GM13976 (cell line): ENCODE data around the gene TEK.

Experiments
- DNase-seq: peaks from one replicate; pipeline ENCODE4 v3.0.0; 2012; ENCODE audit warnings: low spot score
- in situ Hi-C: fragments of 300-500 bp; cut with MboI; formaldehyde crosslinking; loops from one replicate; pipeline ENCODE4 v1.12.0; 2022; ENCODE audit warnings: low sequenced_read_pairs, mixed read lengths, inconsistent platforms; ENCODE audit not compliant: unreplicated experiment
- TF ChIP-seq, protein P1 (sequence below): IDR thresholded peaks from 2 replicates; pipeline ENCODE4 v1.5.1; 2012; ENCODE audit warnings: borderline replicate concordance, mild to moderate bottlenecking; ENCODE audit not compliant: insufficient read depth; ENCODE audit errors: extremely low read depth, missing control alignments, control extremely low read depth

Gene TEK

DNA sequence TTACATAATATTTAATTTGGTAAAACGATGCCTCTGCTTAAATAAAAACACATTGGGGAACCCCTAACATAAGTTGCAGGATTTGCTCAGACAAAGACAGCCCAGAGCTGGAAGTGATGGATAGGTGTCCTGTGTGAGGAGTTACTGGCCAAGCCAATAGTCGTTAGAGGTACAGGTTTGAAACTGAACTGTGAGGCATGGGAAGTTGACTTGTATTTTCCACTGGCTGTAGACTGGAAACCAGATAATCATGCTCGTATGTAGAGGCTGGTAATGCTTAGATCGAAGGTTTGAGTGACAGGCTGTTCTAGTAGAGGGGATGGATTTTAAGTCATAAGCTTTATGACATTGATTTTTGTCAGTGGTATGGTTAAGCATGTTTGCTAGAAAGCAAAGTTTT, 24.8 kb downstream of the TEK start:
- in situ Hi-C loops = no loop called here
- DNase-seq = no peak
- TF ChIP-seq, protein P1, sequence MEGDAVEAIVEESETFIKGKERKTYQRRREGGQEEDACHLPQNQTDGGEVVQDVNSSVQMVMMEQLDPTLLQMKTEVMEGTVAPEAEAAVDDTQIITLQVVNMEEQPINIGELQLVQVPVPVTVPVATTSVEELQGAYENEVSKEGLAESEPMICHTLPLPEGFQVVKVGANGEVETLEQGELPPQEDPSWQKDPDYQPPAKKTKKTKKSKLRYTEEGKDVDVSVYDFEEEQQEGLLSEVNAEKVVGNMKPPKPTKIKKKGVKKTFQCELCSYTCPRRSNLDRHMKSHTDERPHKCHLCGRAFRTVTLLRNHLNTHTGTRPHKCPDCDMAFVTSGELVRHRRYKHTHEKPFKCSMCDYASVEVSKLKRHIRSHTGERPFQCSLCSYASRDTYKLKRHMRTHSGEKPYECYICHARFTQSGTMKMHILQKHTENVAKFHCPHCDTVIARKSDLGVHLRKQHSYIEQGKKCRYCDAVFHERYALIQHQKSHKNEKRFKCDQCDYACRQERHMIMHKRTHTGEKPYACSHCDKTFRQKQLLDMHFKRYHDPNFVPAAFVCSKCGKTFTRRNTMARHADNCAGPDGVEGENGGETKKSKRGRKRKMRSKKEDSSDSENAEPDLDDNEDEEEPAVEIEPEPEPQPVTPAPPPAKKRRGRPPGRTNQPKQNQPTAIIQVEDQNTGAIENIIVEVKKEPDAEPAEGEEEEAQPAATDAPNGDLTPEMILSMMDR = no peak

DNA sequence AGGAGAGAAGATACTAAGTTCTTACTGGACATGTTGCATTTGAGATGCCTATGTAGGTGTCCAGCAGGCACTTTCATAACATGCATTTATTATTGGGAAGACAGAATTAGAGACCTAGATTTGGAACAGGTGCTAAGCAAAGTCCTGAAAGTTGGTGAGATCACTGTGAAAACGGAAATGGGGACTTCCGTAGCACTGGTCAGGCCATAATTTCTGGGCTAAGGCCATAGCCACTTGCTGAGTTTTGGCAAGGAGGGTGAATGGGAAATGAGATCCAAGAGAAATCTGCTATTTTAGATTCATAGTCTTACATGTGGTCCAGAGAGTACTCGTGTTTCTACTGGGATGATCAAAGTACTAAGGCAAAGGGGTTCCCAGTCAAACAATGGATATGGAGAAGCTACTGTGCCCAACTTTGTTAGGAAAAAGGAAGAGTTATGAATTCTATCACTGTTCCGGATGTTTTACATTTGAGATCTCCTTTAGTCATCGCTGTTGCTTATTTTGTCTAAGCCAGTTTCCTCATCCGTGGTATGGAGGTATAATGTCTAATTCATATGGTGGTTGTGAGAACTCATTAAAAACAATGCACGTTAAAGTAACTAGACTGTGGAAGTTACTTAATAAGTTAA, 33.4 kb downstream of the TEK start:
- in situ Hi-C loops = no loop called here
- no peak for DNase-seq
- TF ChIP-seq, protein P1 = no peak

DNA sequence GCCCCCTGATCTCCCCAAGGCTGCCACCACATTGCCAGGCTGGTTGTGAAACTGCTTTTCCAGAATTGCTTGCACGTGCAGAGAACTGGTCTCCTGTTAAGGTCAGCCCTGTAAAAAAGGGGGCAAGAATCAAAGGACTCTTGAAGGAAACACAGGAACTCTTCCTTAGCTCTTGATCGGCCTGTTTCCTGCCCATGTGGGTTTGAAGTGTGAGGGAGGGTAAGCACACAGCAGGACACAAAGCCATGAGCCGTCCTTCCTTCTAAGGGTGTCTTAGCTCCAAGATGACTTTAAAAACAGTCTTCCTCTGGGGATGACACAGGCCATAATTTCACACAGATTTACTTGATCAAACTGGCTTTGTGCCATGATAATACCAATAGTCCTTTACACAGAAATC, 36.1 kb downstream of the TEK start:
- TF ChIP-seq, protein P1 = no peak
- no peak for DNase-seq
- in situ Hi-C loops = no loop called here

DNA sequence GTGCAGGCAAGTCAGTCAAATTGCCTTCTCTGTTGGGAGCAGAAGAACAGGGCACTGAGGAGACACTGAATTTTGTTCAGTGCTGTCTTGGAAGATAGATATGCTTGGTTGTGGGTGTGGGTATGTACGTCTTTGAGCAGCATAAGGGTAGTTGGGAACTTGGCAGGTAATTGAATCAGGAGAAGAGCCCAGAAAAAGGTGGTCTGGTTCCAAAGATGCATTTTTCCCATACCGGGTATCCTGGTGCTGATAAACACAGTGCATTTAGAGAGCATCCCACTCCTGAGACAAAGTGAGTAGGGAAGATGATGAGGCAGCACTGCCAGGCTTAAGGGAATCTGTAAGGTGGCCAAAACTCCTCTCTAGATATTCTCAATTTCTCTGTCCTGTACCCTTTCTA, 40.6 kb downstream of the TEK start:
- in situ Hi-C loops = no loop called here
- TF ChIP-seq, protein P1 = no peak
- DNase-seq = no peak

DNA sequence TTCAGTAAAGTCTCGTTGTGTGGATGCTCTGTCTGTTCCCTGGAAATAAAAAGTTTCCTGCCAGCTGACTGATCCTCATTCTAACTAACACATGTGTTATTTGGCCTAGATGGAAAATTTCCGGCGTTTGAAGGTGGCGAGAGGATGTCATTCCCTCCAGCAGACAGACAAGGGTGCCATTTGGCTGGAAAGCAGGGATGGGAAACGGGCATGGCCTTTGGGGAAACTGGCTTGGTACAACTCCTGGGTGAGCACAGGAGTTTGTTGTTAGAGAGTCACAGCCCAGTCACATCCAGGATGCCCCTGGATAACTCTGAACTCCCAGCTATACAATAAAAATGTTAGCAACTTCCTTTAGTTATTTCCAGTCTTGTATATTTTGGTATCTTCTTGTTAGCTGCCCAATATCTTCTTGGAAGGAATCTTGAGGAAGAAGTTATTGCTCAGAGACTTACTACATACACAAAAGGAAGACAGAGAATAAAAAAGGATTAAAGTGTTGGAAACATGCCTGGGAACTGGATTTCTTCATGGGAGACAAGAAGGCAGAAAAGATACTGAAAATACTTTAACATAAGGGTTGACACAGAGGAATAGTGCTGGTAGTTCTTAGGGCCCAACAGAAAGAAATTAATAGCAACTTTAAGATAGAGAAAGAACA, 41.9 kb downstream of the TEK start:
- TF ChIP-seq, protein P1 = no peak
- no peak for DNase-seq
- in situ Hi-C loops = no loop called here

DNA sequence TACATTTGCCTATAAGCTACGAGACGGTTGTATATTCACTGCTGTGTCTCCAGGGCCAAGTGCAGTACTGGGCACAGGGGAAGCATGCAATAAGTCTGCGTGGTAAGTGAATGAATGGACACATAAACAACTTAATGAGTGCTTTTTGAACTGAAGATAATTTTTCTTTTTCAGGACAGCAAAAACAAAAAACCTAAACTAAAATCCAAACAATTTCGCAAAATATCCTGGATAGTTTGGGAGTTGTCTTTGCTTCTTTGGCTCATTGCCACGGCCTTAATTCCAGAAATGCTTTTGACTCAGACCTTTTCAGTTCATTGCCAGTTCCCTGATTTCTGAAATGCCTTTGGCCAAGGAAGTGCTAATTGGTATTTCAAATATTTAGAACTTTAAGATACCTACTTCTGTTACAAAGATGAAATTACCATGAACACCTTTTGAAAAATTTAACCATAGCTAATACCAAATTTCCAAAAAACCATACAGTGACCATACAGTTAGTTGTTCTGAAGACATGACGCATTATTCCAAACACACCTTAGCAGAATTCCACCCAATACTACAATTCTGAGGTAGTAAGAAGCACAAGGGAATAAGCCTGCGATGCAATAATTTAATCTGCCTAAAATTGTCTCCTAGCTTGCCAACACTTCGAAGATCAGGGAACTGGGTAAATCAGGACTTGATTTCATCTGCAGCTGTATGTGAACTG, 42.8 kb downstream of the TEK start:
- in situ Hi-C loops = no loop called here
- TF ChIP-seq, protein P1 = no peak
- no peak for DNase-seq
